ENCODE measurements around the gene SULF2.
A peak's percentile ranks its signal among the peaks of the same experiment; 100 is the strongest.

Gene SULF2

DNA sequence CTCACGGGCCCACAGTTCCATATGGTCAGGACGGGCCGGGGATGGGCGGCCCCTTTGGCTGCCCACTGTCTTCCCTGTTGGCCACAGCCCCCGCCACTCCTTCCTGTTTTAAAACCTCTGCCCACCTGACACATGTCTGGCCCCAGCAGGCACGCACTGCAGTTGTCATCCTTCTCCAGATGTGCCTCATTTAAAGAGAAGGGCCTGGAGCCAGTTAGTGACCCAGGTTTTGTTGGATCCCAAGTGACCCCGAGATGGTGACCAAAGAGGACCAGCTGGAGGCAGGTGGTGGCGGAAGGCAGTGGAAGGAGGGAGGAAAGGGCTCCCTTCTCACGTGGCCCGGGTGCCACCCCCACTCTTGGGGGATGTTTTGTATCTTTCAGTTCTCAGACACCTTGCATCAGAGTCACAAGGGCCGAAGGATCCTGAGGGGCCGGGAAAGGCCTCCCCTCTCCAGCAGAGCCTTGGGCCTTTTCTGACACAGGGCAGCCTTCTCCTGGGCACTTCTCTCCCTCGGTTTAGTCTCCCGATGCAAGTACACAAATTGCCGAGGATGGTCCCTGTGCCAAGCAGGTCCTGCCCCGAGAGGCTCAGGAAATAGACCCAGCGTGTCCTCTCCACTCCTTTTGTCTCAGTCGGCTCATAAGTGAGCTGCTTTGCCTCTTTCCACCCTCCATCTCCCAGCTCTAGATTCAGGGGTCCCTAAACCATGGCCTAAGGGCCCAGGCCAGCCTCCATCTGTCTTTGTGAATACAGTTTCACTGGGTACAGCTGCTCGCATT lies 117.6 kb downstream of the SULF2 start:
- no peak for DNase-seq

DNA sequence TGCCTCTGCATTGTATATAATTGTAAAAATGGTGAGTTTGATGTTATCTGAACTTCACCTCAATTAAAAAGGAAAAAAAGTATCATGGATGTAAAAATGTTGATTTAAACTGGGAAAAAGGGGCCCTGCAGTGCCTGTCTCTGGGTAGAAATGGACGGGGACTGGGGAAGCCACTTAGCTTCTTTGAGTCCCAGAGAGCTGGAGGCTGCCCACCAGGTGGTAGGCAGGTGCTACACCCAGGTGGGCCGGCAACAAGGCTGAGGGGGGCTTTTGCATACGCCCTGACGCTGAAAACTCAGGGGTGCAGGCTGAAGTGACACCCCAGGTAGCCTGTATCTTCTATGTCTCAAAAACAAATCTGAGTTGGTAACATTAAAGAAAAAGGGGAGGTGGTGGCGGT lies 118.2 kb downstream of the SULF2 start:
- DNase-seq, result no peak

DNA sequence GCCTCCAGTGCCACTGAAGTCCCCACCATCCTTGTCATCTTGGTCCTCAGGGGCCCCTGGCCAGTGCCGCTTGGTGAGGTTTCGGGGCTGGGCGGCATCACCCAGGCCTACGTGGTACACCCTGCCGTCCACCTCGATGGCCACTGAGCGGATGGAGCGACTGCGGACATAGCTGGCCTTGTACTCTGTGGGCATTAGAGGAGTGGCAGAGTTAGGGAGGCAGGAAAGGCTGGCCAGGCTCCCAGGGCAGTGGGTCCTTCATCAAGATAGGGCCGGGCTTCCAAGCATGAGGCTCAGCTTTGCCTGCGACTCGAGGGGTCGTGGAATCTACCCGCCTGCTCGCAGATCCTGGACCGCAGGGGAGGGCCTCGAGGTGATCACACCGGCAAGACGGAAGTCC lies 119.0 kb downstream of the SULF2 start:
- no peak for DNase-seq

DNA sequence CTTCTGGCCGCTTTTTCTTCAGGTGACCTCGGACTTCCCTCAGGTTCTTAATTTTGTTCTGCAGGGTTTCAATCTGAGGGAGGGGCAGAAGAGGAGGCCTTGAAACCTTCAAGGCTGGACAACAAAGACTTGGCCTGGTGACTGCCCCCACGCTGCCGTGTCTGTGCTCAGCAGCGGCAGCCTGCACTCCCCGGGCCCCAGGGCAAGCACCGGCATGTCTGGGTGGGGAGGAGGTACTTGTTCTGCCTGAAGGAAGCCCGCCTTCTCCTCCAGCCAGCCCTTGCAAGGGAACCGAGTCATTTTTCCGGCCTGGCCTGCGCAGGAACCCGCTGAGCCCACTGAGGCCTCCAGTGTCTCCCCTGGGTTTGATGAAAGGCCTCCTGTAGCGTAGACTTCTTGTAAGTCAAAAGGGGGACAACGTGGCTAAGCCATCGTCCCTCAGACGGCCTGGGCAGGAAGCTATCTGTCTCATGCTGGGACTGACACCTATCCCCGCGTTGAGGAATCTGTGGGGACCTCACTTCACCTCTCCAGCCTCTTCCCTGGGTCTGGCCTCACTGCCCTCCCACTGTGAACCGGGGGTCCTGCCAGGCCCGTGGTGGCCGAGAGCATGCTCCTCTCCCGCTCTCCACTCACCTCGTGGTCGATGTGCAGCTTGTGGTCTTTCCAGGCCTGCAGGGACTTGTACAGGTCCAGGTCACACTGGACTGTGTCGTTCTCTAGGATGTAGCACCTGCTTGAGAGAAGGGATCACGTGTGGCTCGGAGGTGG lies 119.9 kb downstream of the SULF2 start:
- no peak for DNase-seq

DNA sequence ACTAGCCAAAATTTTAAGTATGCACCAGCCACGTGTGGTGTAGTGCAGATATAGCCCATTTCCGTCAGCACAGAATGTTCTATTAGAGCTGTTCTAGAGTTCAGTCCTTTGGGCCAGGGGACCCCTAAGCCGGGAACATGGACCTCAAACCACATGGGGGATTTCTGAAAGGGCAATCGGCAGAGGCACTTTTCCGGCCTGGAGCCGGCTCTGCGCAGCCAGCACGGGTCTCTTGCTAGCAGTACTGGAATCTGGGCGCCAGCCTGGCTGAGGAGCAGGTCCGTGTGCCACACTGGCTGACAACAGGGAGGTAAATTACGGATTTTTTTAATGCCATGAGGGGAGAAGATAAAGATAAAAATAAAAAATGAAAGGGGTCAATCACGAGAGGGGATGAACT lies 120.5 kb downstream of the SULF2 start:
- no peak for DNase-seq

DNA sequence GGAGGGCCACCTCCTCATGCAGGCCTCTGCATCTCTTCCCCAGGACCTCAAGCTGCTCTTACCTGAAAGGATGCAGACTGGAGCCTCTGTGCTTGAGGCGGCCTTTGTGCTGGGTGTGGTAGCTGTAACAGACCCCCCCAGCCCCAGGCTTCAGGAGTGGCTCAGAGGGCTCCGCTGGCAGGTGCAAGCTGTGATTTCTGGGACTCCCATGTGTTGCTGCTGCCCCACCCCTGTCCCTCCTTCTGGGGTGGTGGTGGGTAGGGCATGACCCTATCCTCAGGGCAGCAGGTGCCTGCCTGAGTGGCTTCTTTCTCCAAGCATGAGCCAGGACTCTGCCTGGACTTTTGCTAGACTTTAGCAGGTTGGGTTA lies 121.2 kb downstream of the SULF2 start:
- no peak for DNase-seq

DNA sequence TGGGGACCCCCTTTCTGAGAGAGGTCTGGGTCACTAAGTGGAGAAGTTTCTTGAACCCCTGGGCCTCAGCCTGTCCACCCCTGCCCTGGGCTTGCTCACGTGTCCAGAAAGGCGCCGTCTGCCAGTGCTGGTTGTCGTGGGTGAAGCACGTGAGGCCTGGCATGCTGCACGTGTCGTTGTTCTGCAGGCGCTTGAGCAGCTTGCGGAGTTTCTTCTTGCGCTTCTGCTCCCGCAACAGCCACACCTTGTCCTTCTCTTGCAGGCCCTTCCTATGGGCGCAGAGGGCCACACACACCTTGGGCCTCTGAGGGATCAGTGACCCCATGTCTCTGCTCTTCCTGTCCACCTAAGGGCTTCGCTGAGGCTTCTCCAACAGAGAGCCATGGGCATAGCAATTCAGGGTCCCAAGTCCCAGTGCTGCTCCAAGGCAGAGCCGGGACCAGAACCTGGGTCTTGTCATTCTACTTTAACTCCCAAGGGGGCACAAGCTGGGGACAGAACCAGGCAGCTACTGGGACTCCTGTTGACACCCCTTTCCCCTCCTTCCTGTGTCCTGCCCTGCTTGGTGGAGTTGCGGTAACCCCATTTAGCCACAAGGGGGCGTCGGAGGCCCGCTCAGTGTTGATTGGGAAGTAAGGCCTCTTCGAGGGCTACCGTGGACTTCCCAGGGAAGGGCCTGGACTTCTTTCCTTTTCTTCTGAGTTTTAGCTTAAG lies 121.8 kb downstream of the SULF2 start:
- peak; percentile 86 for DNase-seq

DNA sequence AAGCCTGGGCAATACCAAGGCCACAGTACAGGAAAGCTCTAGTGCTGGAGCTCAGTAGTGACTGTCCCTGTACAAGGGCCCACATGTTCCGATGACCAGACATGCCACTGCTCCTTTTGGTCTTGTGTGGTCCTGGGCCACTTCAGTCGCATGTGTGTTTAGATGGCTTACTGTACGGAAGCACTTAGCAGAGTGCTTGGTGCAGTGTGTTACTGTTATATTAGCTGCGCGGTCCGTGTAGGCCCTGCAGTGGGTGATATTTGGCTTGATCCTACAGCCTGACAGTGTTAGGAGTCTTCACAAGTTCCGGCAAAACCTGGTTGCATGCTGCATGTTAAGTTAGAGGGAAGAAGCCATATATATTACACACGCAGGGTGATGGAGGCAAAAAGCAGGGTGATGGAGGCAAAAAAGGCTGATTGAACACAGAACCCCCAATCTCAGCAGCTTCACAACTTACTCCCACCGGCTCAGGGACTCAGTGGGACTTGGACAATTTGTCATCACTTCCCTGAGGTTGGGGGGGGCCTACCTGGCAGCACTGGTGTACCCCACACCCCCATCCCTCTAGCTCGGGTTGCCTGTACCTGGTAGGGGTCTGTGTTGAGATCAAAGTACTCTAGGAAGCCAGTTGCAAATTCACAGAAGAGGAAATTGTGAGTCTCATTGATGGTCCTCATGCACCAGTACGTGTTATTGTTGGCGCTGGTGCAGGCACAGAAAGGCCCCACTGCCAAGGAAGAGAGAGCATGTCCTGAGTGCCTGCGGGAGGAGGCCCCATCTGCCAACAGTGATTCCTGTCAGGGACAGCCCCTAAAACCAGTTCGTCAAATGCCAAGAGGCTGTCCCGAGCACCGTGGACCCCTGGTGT lies 122.6 kb downstream of the SULF2 start:
- no peak for DNase-seq

DNA sequence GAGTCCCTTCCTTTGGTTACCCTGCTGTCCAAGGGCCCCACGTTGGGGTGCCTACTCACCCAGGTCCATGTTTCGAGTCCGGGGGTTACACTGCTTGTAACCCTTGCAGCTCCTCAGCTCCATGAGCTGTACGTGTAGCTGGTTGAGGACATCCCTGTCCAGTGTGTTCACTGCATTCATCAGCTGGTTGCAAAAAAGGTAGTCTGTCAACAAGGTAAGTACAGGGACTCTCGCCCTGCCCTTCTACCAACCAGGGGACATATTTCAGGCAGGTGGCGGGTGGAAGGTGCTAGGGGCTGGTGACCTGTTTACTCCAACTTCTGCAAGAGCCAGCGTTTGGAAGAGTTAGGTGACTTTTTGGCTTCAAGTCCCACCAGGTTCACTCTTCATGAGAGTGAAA lies 123.6 kb downstream of the SULF2 start:
- no peak for DNase-seq

DNA sequence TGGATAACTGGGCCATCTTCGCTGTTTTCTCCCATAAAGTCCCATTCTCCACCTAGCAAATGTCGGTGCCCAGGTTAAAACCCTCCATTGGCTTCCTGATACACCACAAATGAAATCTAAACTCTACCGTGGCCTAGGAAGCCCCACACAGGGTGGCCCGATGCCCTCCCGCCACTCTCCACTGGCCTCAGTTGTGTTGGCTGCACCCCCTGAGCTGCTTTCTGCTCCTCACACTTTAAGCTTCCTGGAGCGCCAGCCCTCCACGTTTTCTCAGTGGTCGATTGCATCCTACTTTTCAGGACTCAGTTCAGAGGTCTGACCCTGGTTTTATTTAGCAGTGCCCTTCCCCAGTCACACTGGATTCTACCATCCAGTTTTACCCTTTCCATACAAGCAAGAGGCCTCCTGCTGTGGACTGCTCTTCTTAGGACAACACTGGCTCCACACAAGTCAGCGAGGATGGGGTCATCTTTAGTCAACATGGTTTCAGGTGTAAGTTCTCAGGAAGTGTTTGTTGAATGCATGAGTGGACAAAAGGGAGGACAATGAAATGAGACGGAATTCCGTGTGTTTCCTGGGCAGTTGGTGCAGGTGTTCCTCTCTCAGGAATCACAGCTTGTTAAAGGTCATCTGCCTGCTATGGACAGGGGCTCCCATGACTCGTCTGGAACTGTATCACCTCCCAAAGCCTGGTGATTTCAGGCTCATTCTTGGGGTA lies 124.1 kb downstream of the SULF2 start:
- no peak for DNase-seq

DNA sequence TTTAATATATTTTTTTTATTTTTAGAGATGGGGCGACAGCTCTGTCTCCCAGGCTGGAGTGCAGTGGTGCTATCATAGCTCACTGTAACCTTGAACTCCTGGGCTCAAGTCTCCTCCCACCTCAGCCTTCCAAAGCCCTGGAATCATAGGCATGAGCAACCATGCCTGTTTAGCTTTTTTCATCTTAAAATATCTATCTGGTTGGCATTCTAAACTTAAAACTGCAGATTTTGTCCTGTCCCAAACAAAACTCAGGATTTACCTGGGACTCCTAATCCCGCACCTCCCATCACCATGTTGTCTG lies 124.7 kb downstream of the SULF2 start:
- no peak for DNase-seq

DNA sequence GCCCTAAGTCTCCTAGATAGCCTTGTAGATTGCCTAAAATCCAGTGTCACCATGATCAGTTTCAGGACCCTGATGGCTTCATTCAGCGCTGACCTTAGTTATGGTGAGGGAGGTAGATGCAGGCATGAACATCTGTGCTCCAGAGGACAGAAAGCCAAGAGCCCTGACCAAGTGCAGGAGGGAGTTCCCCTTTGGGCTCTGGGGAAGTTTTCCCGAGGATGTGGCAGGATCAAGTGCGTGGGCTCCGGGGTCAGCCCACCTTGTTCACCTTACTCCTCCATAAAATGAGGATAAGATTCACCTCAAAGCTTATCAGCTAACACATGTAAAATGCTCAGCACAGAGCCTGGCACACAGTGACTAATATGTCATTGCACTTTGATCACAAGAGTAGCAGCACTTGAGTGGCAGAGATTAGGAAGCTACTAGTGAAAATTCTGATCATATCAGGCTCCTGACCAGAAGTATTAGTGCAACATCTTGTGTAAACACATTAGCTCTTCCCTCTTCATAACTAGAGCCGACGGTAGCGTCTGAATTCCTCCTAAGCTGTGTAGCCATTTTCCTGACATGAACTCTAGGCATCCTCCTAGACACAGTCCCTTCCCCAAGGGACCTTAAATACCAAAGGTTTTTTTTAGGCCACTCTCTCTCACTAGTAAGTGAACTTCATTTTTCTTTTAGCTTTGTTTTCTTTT lies 125.2 kb downstream of the SULF2 start:
- no peak for DNase-seq

DNA sequence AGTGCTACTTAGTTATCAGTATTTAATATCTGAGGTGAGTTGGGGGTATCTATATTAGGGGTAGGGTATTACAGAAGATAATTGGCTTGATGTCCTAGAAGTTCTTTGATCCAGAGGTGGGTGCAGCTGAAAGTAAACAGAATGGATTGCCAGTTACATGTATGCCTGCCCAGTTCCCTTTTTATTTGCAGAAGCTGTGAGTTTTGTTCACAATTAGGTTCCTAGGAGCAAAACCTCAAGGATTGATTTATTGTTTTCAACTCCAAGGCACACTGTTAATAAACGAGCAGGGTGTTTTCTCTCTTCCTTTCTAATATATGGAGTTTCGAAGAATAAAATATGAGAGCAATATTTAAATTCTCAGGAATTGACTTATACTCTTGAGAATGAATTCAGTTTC lies 129.0 kb downstream of the SULF2 start:
- DNase-seq, result peak; percentile 59

DNA sequence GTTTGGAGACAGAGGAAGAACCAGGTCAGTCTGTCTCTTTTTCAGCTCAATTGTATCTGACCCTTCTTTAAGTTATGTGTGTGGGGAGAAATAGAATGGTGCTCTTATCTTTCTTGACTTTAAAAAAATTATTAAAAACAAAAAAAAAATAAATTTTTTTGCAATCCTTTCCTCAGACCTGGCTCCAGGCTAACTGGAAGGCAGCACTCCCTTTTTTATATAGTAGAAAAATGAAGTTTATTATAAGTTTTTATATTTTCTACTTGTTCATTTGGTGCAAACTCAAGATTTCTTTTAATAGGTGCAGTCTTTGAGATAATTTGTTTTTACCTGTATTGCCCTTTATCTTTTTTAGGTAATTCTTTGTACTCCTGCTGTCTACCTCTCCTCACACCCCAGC lies 129.6 kb downstream of the SULF2 start:
- DNase-seq, result no peak

DNA sequence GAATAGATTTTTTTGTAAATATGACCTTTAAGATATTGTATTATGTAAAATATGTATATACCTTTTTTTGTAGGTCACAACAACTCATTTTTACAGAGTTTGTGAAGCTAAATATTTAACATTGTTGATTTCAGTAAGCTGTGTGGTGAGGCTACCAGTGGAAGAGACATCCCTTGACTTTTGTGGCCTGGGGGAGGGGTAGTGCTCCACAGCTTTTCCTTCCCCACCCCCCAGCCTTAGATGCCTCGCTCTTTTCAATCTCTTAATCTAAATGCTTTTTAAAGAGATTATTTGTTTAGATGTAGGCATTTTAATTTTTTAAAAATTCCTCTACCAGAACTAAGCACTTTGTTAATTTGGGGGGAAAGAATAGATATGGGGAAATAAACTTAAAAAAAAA lies 130.9 kb downstream of the SULF2 start:
- no peak for DNase-seq

DNA sequence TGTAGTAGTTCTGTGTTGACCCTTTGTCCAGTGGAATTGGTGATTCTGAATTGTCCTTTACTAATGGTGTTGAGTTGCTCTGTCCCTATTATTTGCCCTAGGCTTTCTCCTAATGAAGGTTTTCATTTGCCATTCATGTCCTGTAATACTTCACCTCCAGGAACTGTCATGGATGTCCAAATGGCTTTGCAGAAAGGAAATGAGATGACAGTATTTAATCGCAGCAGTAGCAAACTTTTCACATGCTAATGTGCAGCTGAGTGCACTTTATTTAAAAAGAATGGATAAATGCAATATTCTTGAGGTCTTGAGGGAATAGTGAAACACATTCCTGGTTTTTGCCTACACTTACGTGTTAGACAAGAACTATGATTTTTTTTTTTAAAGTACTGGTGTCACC lies 131.4 kb downstream of the SULF2 start:
- DNase-seq, result no peak

DNA sequence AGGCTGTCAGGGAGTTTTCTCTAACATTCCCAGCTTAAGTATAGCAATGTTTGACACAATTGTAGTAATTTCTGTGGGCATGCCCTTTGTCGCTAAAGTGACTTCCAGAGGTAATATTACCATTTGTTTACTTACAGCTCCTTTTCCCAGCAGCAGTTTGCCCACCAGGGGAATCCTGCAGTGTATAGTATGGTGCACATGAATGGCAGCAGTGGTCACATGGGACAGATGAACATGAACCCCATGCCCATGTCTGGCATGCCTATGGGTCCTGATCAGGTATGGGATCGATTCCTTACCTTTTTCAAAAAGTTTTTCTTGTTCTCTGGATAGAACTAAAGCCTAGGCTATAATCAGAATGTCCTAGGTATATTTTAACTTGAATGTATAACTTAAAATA lies 132.5 kb downstream of the SULF2 start:
- DNase-seq, result no peak

DNA sequence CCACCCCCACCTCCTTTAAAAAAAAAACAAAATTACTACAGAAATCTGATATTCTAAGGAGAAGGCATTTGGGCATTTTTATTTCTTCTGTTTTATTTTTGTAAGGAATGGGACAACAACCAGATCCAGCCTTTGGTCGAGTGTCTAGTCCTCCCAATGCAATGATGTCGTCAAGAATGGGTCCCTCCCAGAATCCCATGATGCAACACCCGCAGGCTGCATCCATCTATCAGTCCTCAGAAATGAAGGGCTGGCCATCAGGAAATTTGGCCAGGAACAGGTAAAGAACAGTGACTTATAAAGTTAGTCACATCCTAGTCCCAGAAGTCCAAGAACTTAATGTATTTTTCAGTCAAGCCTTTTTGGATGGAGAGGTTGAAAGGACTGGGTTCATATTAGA lies 133.0 kb downstream of the SULF2 start:
- DNase-seq, result no peak

DNA sequence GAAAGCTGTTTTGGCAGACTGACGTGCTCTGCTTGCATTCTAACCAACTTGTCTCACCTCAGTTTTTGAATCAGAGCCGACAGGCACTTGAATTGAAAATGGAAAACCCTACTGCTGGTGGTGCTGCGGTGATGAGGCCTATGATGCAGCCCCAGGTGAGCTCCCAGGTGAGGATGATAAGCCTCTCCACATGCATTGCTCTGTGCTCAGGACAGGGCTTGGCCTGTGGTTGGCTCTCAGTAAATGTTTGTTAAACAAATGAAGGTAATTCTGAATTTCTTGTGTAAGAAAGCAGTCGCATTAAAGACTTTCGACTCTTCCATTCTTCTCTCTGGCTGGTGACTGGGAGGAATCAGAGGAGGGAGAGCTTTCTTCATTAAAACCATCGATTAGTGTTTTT lies 136.3 kb downstream of the SULF2 start:
- no peak for DNase-seq

DNA sequence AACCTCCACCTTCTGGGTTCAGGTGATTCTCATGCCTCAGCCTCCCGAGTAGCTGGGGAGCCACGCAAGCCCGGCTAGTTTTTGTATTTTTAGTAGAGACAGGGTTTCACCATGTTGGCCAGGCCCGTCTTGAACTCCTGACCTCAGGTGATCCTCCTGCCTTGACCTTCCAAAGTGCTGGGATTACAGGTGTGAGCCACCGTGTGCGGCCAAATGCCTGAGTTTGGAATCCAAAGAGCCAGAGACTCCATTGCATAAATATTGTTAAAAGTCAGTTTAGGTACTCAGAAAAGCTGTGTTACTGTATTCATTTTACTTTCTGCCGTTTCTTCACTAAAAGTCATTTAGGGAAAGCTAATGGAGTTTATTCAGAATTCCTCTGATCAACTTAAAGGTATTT lies 137.3 kb downstream of the SULF2 start:
- DNase-seq, result no peak

DNA sequence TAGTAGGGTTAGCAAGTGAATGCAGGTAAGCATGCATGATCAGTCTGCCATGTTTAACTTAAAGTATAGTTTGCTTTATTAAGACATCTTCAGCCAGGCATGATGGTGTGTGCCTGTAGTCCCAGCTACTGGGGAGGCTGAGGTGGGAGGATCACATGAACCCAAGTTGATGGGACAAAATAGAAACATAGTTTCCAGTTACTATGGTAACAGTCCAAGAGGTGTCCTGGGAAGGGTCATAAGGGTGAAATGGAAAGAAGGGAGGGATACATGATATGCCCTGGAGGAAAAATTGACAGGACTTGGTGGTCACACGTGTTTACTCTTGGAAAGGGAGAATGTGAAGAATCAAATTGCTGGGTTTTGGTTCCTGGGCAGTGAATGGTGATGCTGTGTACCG lies 139.6 kb downstream of the SULF2 start:
- DNase-seq, result no peak

DNA sequence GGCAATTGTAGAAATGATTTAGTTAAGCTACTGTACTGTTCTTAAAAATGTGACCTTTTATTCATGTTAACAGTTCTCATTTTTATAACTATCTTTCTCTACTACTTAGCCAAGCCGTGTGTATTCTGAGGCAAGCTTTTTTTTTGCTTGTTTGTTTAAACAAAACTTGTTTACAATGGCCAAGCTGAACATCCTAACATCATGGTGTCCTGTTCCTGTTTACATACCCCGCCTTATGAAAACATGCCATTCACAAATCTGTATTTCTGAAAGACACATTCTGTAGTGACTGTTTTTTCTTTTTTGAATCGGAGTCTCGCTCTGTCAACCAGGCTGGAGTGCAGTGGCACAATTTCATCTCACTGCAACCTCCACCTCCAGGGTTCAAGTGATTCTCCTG lies 142.7 kb downstream of the SULF2 start:
- DNase-seq, result no peak

Data from OCI-M1 (cell line).